Liver (tissue), 9 donors: ENCODE data around the gene POU2AF3. TPM values are rescaled to one million over a fixed set of nuclear protein-coding genes. Genes with fewer than 3 reads are reported as not detected.

Experiments
- DNase-seq: peaks from one replicate; pipeline ENCODE4 v3.0.0-alpha.2; 2017; ENCODE audit warnings: low spot score
- H3K27ac ChIP-seq, 2 donors: one replicate each; pipeline ENCODE4 v1.7.0; 2013; ENCODE audit warnings: inconsistent platforms in 2 of 2, low read length in 2 of 2, control low read depth in 1 of 2, low read depth in 1 of 2, mild to moderate bottlenecking in 1 of 2
- H3K27me3 ChIP-seq, 4 donors: one replicate each; pipeline versions ENCODE4 v1.6.1 to v1.7.0; 2013; ENCODE audit warnings: low read length in 3 of 4, inconsistent platforms in 1 of 4, mild to moderate bottlenecking in 1 of 4, moderate library complexity in 1 of 4; ENCODE audit not compliant: control insufficient read depth in 4 of 4, insufficient read depth in 4 of 4
- H3K36me3 ChIP-seq, 4 donors: one replicate each; pipeline versions ENCODE4 v1.6.1 to v1.7.0; 2013; ENCODE audit warnings: low read length in 3 of 4, mild to moderate bottlenecking in 3 of 4, low read depth in 1 of 4, moderate library complexity in 1 of 4; ENCODE audit not compliant: control insufficient read depth in 4 of 4, insufficient read depth in 3 of 4
- H3K4me1 ChIP-seq, 4 donors: one replicate each; pipeline versions ENCODE4 v1.6.1 to v1.7.0; 2013; ENCODE audit warnings: low read length in 3 of 4, mild to moderate bottlenecking in 3 of 4, moderate library complexity in 1 of 4; ENCODE audit not compliant: control insufficient read depth in 4 of 4, insufficient read depth in 4 of 4
- H3K4me3 ChIP-seq, 3 donors: one replicate each; pipeline versions ENCODE4 v1.6.1 to v1.7.0; 2013; ENCODE audit warnings: low read length in 3 of 3, control low read depth in 1 of 3, low read depth in 1 of 3, mild to moderate bottlenecking in 1 of 3
- H3K9ac ChIP-seq, 2 donors: one replicate each; pipeline ENCODE4 v1.7.0; 2013; ENCODE audit warnings: low read length in 2 of 2, mild to moderate bottlenecking in 2 of 2, moderate library complexity in 2 of 2, control low read depth in 1 of 2, low read depth in 1 of 2
- H3K9me3 ChIP-seq, 4 donors: one replicate each; pipeline versions ENCODE4 v1.6.1 to v1.7.0; 2013; ENCODE audit warnings: low read length in 3 of 4; ENCODE audit not compliant: control insufficient read depth in 4 of 4
- EGR1 ChIP-seq, 2 donors: IDR thresholded peaks; 2 replicates each; pipeline ENCODE4 v1.6.1; 2016 to 2018; ENCODE audit warnings: antibody characterized with exemption in 2 of 2, low read depth in 2 of 2
- FOXA1 ChIP-seq: IDR thresholded peaks from 2 replicates; pipeline ENCODE4 v1.6.1; 2016; ENCODE audit warnings: antibody characterized with exemption
- FOXA2 ChIP-seq: IDR thresholded peaks from 2 replicates; pipeline ENCODE4 v1.6.1; 2016; ENCODE audit warnings: antibody characterized with exemption
- GABPA ChIP-seq, 2 donors: IDR thresholded peaks in 1 of 2; conservative IDR thresholded peaks in 1 of 2; 2 replicates each; pipeline ENCODE4 v1.6.1; 2016; ENCODE audit warnings: antibody characterized with exemption in 2 of 2, mild to moderate bottlenecking in 1 of 2, moderate library complexity in 1 of 2
- HNF4A ChIP-seq, 2 donors: conservative IDR thresholded peaks; 2 replicates each; pipeline ENCODE4 v1.6.1; 2016; ENCODE audit warnings: antibody characterized with exemption in 2 of 2, mild to moderate bottlenecking in 2 of 2
- HNF4G ChIP-seq: IDR thresholded peaks from 2 replicates; pipeline ENCODE4 v1.6.1; 2016; ENCODE audit warnings: antibody characterized with exemption
- JUND ChIP-seq, 2 donors: IDR thresholded peaks; 2 replicates each; pipeline ENCODE4 v1.6.1; 2016; ENCODE audit warnings: antibody characterized with exemption in 2 of 2
- NR2F2 ChIP-seq: IDR thresholded peaks from 2 replicates; pipeline ENCODE4 v1.6.1; 2016; ENCODE audit warnings: antibody characterized with exemption
- RAD21 ChIP-seq, 2 donors: IDR thresholded peaks; 2 replicates each; pipeline ENCODE4 v1.6.1; 2016; ENCODE audit warnings: antibody characterized with exemption in 2 of 2, mild to moderate bottlenecking in 2 of 2
- REST ChIP-seq: IDR thresholded peaks from 2 replicates; pipeline ENCODE4 v1.6.1; 2016; ENCODE audit warnings: antibody characterized with exemption, mild to moderate bottlenecking
- RXRA ChIP-seq, 2 donors: IDR thresholded peaks; 2 replicates each; pipeline ENCODE4 v1.6.1; 2017 to 2018; ENCODE audit warnings: antibody characterized with exemption in 2 of 2, mild to moderate bottlenecking in 1 of 2
- SP1 ChIP-seq: IDR thresholded peaks from 2 replicates; pipeline ENCODE4 v1.6.1; 2018; ENCODE audit warnings: antibody characterized with exemption, mild to moderate bottlenecking
- TAF1 ChIP-seq: conservative IDR thresholded peaks from 2 replicates; pipeline ENCODE4 v1.6.1; 2016; ENCODE audit warnings: antibody characterized with exemption, mild to moderate bottlenecking
- YY1 ChIP-seq: IDR thresholded peaks from 2 replicates; pipeline ENCODE4 v1.6.1; 2016; ENCODE audit warnings: antibody characterized with exemption, mild to moderate bottlenecking
- ZBTB33 ChIP-seq: IDR thresholded peaks from 2 replicates; pipeline ENCODE4 v1.6.1; 2016; ENCODE audit warnings: antibody characterized with exemption
- WGBS: extraction: QIAGEN DNeasy Blood & Tissue Kit; methylation state at CpG from one replicate; pipeline ENCODE4 v1.1.7; 2013; 5-methylcytosine and 5-hydroxymethylcytosine counted together
- polyA plus RNA-seq, 2 donors: library from polyadenylated mRNA; stranded (reverse) in 1 of 2; unstranded in 1 of 2; fragments of 200-250 nt in 1 of 2; fragments of >200 nt in 1 of 2; fragmentation: Nextera tagmentation in 1 of 2; extraction: Ambion mirVana in 1 of 2; gene quantifications; one replicate each; pipeline versions ENCODE4 v1.2.1 to v1.2.3, GENCODE V29; 2013 to 2015
- total RNA-seq, 2 donors: library from RNA; depleted of rRNA; stranded (reverse); fragments of >200 nt; gene quantifications; one replicate each; pipeline ENCODE4 v1.2.3, GENCODE V29; 2014
- TF ChIP-seq, protein P1 (sequence below): IDR thresholded peaks from 2 replicates; pipeline ENCODE4 v1.6.1; 2016; ENCODE audit warnings: antibody characterized with exemption
- TF ChIP-seq, protein P2 (sequence below): fragments of 150-350 bp; IDR thresholded peaks from 2 replicates; pipeline ENCODE4 v1.5.1; 2017; ENCODE audit warnings: improper control_type of control experiment, low read depth, low read length; ENCODE audit not compliant: missing input control
- TF ChIP-seq, protein P3 (sequence below): IDR thresholded peaks from 2 replicates; pipeline ENCODE4 v1.6.1; 2016; ENCODE audit warnings: antibody characterized with exemption
- donor health status: healthy.
- donor health status: healthy.
- donor health status: healthy.
- donor health status: healthy.
- donor health status: healthy.

POU2AF3 gene
- total and polyA plus RNA-seq, 4 donors: 0.17 to 0.68 (median 0.49) TPM

DNA sequence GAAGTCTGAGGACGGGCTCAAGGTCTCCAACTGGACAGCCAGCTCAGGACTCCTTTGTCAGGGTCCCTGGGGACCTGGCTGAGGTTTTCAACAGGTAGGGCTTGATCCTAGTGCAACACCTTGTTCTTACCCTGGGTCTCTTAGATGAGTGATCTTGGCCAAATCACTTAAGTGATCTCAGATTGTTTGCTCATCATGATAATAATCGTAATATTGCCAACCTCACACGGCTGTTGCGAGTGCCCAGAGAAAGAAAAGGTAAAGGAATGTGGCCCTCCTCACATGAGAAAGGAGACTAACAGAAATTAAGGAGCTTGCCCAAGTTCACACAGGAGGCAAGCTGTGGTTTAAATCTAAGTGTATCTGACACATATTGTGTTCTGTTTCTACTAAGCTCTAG, 28.5 kb downstream of the POU2AF3 start:
- no peaks in the 10 kb centered on the region for H3K27me3 ChIP-seq
- DNase-seq: no peak
- no peaks in the 10 kb centered on the region for H3K9me3 ChIP-seq
- WGBS: 73% methylated on average over 4 of the region's 4 CpGs
- TF ChIP-seq SP1 (no peak), HNF4G (no peak), HNF4A (conservative IDR thresholded peaks at IDR 0.05) (no peak), NR2F2 (no peak), RAD21 (IDR thresholded peaks at IDR 0.05) (no peak), FOXA2 (no peak), GABPA (IDR thresholded peaks at IDR 0.05 in 1 of 2, conservative IDR thresholded peaks at IDR 0.05 in 1 of 2) (no peak), EGR1 (IDR thresholded peaks at IDR 0.05; ENCODE audit: low read depth in 2 of 2) (no peak), FOXA1 (no peak), YY1 (no peak), REST (no peak), TAF1 (no peak), JUND (IDR thresholded peaks at IDR 0.05) (no peak), RXRA (IDR thresholded peaks at IDR 0.05) (no peak), ZBTB33 (no peak)
- TF ChIP-seq, protein P1, sequence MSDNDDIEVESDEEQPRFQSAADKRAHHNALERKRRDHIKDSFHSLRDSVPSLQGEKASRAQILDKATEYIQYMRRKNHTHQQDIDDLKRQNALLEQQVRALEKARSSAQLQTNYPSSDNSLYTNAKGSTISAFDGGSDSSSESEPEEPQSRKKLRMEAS: no peak
- TF ChIP-seq, protein P2, sequence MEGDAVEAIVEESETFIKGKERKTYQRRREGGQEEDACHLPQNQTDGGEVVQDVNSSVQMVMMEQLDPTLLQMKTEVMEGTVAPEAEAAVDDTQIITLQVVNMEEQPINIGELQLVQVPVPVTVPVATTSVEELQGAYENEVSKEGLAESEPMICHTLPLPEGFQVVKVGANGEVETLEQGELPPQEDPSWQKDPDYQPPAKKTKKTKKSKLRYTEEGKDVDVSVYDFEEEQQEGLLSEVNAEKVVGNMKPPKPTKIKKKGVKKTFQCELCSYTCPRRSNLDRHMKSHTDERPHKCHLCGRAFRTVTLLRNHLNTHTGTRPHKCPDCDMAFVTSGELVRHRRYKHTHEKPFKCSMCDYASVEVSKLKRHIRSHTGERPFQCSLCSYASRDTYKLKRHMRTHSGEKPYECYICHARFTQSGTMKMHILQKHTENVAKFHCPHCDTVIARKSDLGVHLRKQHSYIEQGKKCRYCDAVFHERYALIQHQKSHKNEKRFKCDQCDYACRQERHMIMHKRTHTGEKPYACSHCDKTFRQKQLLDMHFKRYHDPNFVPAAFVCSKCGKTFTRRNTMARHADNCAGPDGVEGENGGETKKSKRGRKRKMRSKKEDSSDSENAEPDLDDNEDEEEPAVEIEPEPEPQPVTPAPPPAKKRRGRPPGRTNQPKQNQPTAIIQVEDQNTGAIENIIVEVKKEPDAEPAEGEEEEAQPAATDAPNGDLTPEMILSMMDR: no peak
- TF ChIP-seq, protein P3, sequence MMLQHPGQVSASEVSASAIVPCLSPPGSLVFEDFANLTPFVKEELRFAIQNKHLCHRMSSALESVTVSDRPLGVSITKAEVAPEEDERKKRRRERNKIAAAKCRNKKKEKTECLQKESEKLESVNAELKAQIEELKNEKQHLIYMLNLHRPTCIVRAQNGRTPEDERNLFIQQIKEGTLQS: no peak
- H3K9ac ChIP-seq: no peak overlapping the region
- no peak overlapping the region for H3K27ac ChIP-seq
- H3K4me1 ChIP-seq: peaks cover 0 to 26% (median 17%) of the 10 kb centered on the region in 4 donors
- H3K36me3 ChIP-seq: no peaks in the 10 kb centered on the region
- no peak overlapping the region for H3K4me3 ChIP-seq
